NCI-H2107 (cell line): ENCODE measurements around the gene IL1R2.

Experiments
- DNase-seq: peaks from one replicate; lab custom pipeline; 2025; lab: John Stamatoyannopoulos, UW

IL1R2 gene

GRCh38 chr2:101975171-101975870 lies 16.4 kb upstream of the IL1R2 start:
- no peak for DNase-seq

- no peak for DNase-seq
These were observed 14.9 kb upstream of the IL1R2 start for GRCh38 chr2:101976891-101977290.

DNA sequence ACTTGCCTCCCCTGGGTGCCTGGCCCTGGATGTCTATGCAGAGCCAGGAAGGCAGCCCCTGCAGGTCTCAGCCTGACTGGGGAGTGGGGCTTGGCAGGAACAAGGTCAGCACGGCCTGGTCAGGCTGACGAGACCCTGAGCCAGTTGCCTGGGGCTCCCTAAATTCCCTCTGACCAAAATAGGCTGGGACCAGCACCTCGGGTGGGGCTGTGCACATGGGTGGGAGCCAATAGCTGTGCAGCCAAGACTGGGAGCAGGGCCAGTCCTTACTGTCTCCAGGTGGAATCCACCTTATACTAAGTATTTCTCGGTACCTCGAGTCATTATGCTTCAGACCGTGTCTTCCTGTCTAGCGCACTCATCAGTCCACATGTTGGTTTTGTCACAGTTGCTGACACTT lies 11.4 kb upstream of the IL1R2 start:
- no peak for DNase-seq

DNA sequence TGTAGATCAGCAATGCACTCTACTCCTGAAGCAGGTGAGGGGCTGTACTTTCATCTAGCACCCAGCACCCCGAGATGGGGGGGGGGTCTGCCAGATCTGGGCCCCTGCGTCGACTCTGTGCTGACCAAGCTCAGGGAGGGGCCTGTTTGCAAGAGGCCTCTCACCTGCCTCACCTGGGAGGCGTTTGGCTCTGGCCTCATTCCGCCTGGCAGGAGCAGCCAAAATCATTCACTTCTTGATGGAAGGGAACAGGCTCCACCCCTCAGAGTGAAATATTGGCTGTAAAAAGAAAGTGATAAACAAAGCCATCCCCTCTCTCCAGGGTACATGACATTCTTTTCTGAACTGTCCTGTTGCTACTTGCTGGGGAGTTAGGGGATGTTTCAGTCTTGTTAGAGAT lies 10.7 kb upstream of the IL1R2 start:
- no peak for DNase-seq

- DNase-seq, result no peak
These were observed 10.3 kb upstream of the IL1R2 start for GRCh38 chr2:101981504-101981903.

DNA sequence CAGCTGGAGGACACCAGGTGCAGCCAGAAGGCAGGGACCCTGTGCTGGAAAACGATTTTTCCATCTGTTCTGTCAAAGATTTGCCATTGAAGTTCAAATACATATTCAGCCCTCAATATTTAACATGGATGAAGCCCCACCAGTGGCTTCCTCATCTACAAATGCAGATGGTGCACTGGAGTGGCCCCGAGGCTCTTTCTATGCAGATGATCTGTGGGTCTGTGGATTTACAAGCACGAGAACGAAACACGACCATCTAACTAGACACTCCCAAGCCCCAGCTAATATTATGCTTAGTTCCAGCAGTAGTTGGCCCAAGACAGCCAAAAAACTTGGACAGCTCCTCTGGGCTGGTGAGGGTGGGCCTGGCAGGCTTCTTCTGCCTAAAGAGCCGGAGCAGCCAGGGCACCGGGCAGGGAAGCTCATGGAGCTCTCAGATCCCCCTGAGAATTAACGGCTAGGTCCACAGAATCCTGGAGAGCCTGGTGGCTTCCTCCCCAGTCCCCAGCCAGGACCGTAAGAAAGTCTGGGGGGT lies 9.2 kb upstream of the IL1R2 start:
- no peak for DNase-seq

DNA sequence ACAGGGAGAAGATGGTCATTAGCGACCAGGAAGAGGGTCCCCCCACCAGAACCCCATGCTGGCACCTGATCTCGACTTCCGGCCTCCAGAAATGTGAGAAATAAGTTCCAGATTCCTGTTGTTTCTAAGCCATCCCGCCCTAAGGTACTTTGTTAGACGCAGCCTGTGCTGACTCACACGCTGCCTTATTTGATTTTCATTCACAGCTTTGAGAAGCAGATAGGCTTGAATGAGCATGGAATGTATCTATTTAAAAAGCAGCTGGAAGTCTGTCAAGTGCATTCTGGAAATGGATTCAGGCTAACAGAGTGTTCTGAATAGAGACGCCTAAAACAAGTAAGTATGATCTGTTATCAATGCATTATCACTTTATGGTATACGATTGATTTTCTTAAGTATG lies 8.3 kb upstream of the IL1R2 start:
- no peak for DNase-seq

DNA sequence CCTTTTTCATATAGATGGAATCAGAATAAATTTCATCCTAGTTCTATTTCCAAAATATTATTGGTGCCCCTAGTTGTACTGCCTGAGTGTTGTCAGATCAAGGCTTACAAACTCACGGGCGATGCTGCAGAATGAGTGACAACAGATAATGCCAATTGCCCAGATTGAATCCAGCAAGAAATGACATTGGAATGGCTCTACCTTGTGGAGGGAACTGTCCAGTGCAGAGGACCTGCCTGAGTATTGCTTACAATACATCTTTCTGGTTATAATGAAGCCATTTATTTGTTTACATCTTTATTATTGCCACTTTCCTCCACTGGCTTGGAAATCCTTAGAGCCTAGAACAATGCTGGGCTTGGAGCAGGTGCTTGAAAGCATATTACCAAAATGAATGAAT lies 7.8 kb upstream of the IL1R2 start:
- DNase-seq, result no peak

- no peak for DNase-seq
These were observed 7.1 kb upstream of the IL1R2 start for GRCh38 chr2:101984656-101985055.

- no peak for DNase-seq
These were observed 6.5 kb upstream of the IL1R2 start for GRCh38 chr2:101985101-101985792.

DNA sequence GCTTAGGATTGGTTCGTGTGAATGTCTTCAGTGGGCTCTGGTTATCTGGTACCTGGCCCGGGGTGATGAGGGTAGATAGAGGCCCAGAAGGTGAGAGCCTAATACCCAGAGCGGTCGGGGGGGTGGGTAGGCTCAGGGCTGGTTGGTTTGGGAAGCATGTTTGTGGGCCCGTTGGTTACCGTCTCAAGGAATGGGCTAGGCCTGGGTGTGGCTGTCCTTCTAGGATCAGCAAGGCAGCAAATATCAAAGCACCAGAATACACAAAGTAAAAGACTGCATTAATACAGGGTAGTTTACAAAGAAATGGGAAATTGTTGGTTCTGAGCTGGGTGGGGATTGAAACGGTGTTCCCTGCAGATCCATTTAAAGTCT lies 6.0 kb upstream of the IL1R2 start:
- no peak for DNase-seq

GRCh38 chr2:101986376-101986775 lies 5.4 kb upstream of the IL1R2 start:
- no peak for DNase-seq

GRCh38 chr2:101986804-101987740 lies 4.7 kb upstream of the IL1R2 start:
- DNase-seq, result no peak

GRCh38 chr2:101987832-101988231 lies 3.9 kb upstream of the IL1R2 start:
- DNase-seq, result no peak

GRCh38 chr2:101988541-101988940 lies 3.2 kb upstream of the IL1R2 start:
- no peak for DNase-seq

DNA sequence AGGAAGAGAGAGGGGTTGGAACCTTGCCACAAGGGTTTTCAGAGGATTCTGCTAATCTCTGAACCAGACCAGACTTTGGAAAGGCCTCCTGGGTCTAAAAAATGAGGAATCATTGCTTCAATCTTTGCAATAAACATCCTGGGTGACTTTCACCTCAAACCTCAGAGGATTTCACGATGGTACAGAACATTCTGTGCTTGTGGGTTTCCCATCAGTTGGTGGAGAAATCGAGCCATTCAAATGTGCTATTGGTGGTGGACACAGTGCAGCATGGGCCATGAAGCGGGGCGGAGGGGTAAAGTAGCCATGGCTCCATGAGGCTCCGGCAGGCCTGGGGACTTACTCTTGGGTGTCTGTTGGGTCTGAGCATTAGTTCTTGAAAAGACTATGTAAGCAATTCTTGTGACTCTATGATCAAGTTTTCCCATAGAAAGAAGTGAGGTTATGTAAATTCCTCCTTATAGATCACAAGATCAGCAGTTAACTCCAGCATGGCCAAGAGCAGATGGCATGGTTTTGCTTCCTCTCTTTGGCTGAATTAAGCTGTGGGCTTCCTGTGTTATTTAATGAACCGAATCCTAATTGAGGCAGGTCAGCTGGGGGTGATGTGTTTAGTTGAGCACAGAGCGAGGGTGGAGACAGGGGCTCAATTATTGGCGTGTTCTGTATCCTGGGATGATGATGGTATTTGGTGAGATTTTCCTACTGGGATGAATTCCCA lies 1.9 kb upstream of the IL1R2 start:
- no peak for DNase-seq

DNA sequence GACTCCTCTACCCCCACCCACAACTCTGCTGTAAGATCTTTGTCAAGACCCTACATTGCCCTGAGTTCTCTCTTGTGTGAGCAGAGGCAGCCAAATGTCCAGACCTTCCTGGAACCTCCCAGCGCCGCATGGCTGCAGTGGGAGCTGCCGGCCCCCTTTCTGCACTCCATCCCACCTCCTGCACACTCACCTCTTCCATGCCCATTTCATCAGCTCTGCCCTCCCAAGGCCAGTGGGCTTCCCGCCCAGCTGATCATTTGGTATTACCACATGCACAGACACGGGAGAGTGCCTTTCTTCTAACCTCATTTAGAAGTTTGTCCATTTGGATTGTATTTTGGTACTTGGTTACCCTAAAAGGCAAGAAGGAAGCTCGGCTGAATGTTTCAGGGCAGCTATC lies 2.0 kb downstream of the IL1R2 start:
- no peak for DNase-seq

DNA sequence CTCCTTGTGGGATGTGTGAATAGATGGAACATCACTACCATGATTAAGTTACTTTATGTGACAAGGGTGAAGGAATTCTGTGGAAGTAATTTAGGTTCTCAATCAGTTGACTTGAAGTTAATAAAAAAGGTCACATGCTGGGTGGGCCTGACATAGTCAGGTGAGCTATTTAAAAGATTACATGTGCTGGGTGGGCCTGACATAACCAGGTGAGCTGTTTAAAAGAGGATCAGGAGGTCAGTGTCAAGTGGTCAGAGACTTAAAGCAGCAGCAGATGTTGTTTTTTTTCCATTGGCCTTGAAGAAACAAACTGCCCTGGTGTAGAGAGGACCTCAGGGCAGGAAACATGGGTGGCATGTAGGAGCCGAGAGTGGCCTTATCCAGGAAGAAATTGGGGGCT lies 3.3 kb downstream of the IL1R2 start:
- no peak for DNase-seq

- no peak for DNase-seq
These were observed 4.0 kb downstream of the IL1R2 start for GRCh38 chr2:101995804-101996203.

GRCh38 chr2:101998556-101998895 lies 6.8 kb downstream of the IL1R2 start:
- no peak for DNase-seq

- no peak for DNase-seq
These were observed 7.4 kb downstream of the IL1R2 start for GRCh38 chr2:101998896-101999789.
